ENCODE results near the gene FAM20C. TPM values are rescaled to one million over a fixed set of nuclear protein-coding genes. Genes with fewer than 3 reads are reported as not detected.

FAM20C gene
- total RNA-seq, 2 donors from 2014 or later = 32.5 to 106 TPM

DNA sequence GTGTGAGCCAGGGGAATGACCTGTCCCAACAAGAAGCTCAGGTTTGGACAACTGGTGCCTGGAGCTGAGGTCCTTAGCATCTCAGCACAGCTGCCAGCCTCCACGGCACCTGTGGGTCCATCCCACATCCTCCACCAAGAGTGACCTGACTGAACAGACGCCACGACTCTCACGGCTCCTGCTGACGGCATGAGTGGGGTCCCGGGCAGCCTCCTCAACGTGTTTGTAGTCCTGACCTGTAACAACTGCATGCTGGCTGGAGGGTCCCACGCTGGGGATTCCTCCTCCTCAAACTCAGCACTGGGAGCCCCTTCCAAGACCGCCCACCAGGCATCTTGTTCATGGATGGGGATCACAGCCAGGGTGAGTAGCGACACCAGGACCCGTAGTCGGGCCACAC lies 36.2 kb downstream of the FAM20C start:
- no peak for ATAC-seq (ENCODE audit: insufficient number of reproducible peaks, low FRiP score, low read depth)
- TF ChIP-seq, protein P1, sequence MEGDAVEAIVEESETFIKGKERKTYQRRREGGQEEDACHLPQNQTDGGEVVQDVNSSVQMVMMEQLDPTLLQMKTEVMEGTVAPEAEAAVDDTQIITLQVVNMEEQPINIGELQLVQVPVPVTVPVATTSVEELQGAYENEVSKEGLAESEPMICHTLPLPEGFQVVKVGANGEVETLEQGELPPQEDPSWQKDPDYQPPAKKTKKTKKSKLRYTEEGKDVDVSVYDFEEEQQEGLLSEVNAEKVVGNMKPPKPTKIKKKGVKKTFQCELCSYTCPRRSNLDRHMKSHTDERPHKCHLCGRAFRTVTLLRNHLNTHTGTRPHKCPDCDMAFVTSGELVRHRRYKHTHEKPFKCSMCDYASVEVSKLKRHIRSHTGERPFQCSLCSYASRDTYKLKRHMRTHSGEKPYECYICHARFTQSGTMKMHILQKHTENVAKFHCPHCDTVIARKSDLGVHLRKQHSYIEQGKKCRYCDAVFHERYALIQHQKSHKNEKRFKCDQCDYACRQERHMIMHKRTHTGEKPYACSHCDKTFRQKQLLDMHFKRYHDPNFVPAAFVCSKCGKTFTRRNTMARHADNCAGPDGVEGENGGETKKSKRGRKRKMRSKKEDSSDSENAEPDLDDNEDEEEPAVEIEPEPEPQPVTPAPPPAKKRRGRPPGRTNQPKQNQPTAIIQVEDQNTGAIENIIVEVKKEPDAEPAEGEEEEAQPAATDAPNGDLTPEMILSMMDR (IDR thresholded peaks at IDR 0.05) = no peak
- Histone ChIP-seq H3K9me3 (no peaks in the 10 kb centered on the region), H3K36me3 (no peaks in the 10 kb centered on the region), H3K27me3 (replicated peaks; ENCODE audit: insufficient read depth) (no peaks in the 10 kb centered on the region), H3K27ac (peak overlapping the region; percentile 87 to 96), H3K4me1 (ENCODE audit: control insufficient read depth in 1 of 2, low read depth in 2 of 2) (peaks cover 37 to 64% of the 10 kb centered on the region in 2 donors), H3K4me3 (peak overlapping the region; percentile 52)
- no peak for DNase-seq (ENCODE audit: low spot score)

DNA sequence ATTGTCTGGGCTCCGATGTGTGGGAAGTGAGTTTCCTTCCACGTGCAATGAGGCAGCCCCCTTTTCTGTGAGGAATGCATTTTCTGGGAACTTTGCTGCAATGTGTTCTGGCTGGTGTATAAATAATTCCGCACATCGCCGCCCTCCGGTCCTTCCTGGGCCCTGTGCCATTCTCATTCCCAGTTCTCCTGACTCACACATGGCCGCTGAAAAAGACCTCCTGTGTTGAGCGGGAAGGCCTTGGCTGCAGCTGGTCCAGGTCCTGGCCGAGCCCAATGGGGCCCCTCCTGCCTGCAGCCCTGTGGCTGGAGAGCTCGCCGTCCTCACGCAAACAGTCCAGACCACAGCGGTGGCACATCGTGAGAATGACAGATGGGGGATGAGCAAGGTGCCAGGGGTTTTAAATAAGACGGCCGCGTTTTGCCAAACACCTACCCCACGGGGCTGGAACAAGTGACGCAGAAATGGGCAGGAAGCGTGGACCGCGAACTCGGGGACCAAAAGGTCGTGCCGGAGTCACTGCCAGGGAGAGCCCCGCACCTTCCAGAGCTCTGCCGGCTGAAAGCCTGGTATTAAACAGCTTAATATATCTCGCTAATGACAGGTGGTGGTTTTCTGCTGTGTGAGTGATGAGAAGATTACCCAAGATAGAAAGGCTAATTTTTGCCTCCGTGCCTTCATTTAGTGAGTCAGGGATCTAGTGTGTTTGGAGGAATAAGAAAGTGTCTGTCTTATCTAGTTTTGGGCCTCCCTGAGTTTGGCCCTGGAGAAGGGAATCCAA lies 37.0 kb downstream of the FAM20C start:
- DNase-seq (ENCODE audit: low spot score) = peak; percentile 90
- TF ChIP-seq, protein P1 (IDR thresholded peaks at IDR 0.05) = no peak
- peaks cover 44 to 72% of the 10 kb centered on the region in 2 donors for H3K4me1 ChIP-seq (ENCODE audit: control insufficient read depth in 1 of 2, low read depth in 2 of 2)
- H3K4me3 ChIP-seq = peak overlapping the region; percentile 52
- H3K36me3 ChIP-seq = no peaks in the 10 kb centered on the region
- H3K27me3 ChIP-seq (replicated peaks; ENCODE audit: insufficient read depth) = no peaks in the 10 kb centered on the region
- H3K9me3 ChIP-seq = no peaks in the 10 kb centered on the region
- H3K27ac ChIP-seq = peak overlapping the region; percentile 87 to 96
- ATAC-seq (ENCODE audit: insufficient number of reproducible peaks, low FRiP score, low read depth) = peak; percentile 68

DNA sequence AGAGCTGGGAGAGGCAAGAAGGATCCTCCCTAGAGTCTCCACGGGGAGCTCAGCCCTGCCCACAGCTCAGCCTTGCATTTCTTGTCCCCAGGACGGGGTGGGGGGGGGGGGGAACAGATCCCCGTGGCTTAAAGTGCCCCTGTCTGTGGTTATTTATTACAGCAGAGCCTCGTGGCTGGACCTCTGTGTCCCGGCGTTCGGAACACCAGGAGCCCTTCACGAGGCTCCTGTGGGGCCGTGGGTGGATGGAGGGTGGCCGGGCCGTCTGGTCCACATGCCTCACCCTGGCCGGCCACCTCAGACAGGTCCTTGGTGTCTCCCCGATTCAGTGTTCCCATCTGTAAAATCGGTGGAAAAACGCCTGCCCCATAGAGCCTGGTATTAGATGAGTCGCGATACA lies 37.9 kb downstream of the FAM20C start:
- Histone ChIP-seq H3K27ac (peak overlapping the region; percentile 88 to 96), H3K27me3 (replicated peaks; ENCODE audit: insufficient read depth) (no peaks in the 10 kb centered on the region), H3K4me3 (no peak overlapping the region), H3K36me3 (no peaks in the 10 kb centered on the region), H3K9me3 (no peaks in the 10 kb centered on the region), H3K4me1 (ENCODE audit: control insufficient read depth in 1 of 2, low read depth in 2 of 2) (peaks cover 52 to 81% of the 10 kb centered on the region in 2 donors)
- no peak for DNase-seq (ENCODE audit: low spot score)
- TF ChIP-seq, protein P1 (IDR thresholded peaks at IDR 0.05) = no peak
- ATAC-seq (ENCODE audit: insufficient number of reproducible peaks, low FRiP score, low read depth) = no peak

DNA sequence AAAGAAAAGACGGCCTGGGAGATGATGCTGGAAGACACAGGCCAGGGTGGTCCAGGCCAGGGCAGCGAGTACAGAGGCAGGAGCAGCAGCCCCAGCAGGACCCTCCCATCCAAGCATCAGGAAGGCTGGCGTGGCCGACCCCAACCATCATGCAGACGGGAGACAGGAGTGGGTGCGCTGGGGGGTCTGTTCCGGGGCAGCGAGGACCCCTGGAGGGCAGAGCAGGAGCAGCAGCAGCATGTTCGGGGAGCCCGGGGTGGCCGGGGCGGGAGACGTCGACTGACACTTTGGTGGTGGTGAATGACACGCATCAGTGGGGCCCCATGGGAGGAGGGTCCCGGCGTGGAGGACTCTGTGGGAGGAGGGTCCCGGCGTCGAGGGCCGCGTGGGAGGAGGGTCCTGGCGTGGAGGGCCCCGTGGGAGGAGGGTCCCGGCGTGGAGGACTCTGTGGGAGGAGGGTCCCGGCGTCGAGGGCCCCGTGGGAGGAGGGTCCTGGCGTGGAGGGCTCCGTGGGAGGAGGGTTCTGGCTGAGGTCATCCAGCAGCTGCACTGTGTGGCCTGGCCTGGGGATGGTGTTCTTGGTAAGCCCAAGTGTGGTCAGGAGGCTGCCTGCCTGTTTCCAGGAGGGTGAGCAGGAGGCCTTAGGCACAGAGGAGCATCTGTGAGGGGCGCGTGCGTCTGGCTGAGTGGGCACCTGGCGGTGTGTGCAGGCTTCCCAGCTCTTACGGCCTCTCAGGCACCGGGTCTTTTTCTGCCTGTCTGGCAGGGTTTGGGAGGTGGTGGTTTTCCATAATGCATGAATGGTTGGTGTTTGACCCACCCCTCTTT lies 38.9 kb downstream of the FAM20C start:
- TF ChIP-seq, protein P1 (IDR thresholded peaks at IDR 0.05) = no peak
- no peaks in the 10 kb centered on the region for H3K9me3 ChIP-seq
- no peak overlapping the region for H3K4me3 ChIP-seq
- H3K36me3 ChIP-seq = no peaks in the 10 kb centered on the region
- DNase-seq (ENCODE audit: low spot score) (no peak), ATAC-seq (ENCODE audit: insufficient number of reproducible peaks, low FRiP score, low read depth) (no peak)
- peaks cover 60 to 91% of the 10 kb centered on the region in 2 donors for H3K4me1 ChIP-seq (ENCODE audit: control insufficient read depth in 1 of 2, low read depth in 2 of 2)
- no peaks in the 10 kb centered on the region for H3K27me3 ChIP-seq (replicated peaks; ENCODE audit: insufficient read depth)
- peak overlapping the region; percentile 88 to 96 for H3K27ac ChIP-seq

DNA sequence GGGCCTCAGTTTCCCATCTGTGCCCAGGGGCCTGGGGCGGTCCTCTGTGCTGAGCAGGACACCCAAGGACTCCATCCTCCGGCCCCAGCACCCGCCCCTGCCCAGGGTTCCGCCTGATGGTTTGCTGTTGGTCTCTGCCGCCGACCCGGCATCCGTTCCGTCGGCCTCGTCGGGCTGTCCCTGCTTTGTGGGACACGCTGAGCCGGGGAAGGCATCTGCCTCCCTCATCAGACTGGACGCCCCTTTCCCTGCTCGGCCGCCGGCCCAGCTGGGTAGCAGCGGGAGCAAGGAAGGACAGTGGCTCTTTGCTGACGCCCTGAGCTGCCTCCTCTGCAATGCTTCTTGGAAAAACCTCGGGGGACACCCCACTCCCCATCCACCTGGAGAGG lies 39.5 kb downstream of the FAM20C start:
- Histone ChIP-seq H3K36me3 (no peaks in the 10 kb centered on the region), H3K27ac (peak overlapping the region; percentile 88 to 96), H3K9me3 (no peaks in the 10 kb centered on the region), H3K4me3 (peak overlapping the region; percentile 51), H3K27me3 (replicated peaks; ENCODE audit: insufficient read depth) (no peaks in the 10 kb centered on the region), H3K4me1 (ENCODE audit: control insufficient read depth in 1 of 2, low read depth in 2 of 2) (peaks cover 63 to 95% of the 10 kb centered on the region in 2 donors)
- ATAC-seq (ENCODE audit: insufficient number of reproducible peaks, low FRiP score, low read depth) (no peak), DNase-seq (ENCODE audit: low spot score) (no peak)
- TF ChIP-seq, protein P1 (IDR thresholded peaks at IDR 0.05) = no peak
